ENCODE measurements around the gene C5. TPM values are rescaled to one million over a fixed set of nuclear protein-coding genes. Genes with fewer than 3 reads are reported as not detected.
A peak's percentile ranks its signal among the peaks of the same experiment; 100 is the strongest.

The C5 gene
- total RNA-seq, 1 donor from 2014 or later, result 5.5 TPM

DNA sequence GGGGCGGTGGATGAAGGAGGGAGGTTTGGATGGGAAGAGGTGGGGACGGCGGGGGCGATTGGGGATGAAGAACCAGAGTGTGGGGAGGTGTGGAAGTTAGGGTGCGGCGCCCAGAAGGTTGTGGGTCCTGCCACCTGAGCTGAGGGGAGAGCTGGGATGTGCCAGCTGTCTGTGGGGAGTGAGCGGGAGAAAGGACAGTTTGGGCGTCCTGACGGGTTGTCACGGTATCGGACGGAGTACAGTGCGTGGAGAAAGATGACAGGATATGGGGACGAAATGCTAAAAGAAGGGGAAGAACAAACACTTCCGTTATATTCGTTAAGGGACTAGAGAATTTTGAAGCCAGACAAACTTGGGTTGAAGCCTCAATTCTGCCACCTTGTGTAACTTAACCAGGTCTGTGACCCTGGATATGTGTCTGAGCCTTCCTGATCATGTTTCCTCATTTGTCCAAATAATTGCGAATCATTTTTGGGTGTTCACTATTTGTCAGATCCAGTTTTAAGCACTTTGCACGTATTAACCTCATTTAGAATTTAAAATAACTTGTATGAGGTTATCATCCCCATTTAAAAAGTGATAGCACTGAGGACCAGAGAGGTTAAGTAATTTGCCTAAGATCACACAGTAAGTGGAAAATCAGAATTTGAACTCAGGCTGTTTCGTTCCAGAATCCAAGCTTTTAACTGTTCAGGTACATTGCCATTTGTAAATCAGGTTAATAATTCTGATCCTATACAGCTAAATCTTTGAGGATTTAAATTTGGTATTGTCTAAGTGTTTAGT lies 25.4 kb upstream of the C5 start:
- Histone ChIP-seq H3K4me1 (peaks cover 10% of the 10 kb centered on the region), H3K9ac (peak overlapping the region; percentile 36), H3F3A (ENCODE audit: low read depth) (peaks cover 34% of the 10 kb centered on the region), H2AFZ (replicated peaks) (peak overlapping the region; percentile 91), H4K20me1 (ENCODE audit: low read depth) (no peaks in the 10 kb centered on the region), H3K9me3 (ENCODE audit: low read depth) (no peaks in the 10 kb centered on the region), H3K27me3 (peaks cover 43% of the 10 kb centered on the region), H3K4me3 (peak overlapping the region; percentile 68), H3K79me2 (ENCODE audit: low read depth) (peaks cover 6% of the 10 kb centered on the region), H3K27ac (peak overlapping the region; percentile 60), H3K4me2 (peak overlapping the region; percentile 81), H3K36me3 (no peaks in the 10 kb centered on the region)
- no peak for TF ChIP-seq EZH2phosphoT487 (IDR thresholded peaks at IDR 0.05)
- TF ChIP-seq, protein P1, sequence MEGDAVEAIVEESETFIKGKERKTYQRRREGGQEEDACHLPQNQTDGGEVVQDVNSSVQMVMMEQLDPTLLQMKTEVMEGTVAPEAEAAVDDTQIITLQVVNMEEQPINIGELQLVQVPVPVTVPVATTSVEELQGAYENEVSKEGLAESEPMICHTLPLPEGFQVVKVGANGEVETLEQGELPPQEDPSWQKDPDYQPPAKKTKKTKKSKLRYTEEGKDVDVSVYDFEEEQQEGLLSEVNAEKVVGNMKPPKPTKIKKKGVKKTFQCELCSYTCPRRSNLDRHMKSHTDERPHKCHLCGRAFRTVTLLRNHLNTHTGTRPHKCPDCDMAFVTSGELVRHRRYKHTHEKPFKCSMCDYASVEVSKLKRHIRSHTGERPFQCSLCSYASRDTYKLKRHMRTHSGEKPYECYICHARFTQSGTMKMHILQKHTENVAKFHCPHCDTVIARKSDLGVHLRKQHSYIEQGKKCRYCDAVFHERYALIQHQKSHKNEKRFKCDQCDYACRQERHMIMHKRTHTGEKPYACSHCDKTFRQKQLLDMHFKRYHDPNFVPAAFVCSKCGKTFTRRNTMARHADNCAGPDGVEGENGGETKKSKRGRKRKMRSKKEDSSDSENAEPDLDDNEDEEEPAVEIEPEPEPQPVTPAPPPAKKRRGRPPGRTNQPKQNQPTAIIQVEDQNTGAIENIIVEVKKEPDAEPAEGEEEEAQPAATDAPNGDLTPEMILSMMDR (IDR thresholded peaks at IDR 0.05), result peak; percentile 13
- no peak for TF ChIP-seq EZH2 (IDR thresholded peaks at IDR 0.05)
- Mint-ChIP-seq H3K27me3 (ENCODE audit: insufficient read depth, low read depth) (peaks cover 4% of the 10 kb centered on the region), H3K9me3 (peaks cover 6% of the 10 kb centered on the region), H3K4me1 (peaks cover 10% of the 10 kb centered on the region), H3K4me3 (peak overlapping the region; percentile 94), H3K27ac (peak overlapping the region; percentile 96), H3K36me3 (peaks cover 4% of the 10 kb centered on the region)
- DNase-seq (ENCODE audit: low spot score), result peak; percentile 28

DNA sequence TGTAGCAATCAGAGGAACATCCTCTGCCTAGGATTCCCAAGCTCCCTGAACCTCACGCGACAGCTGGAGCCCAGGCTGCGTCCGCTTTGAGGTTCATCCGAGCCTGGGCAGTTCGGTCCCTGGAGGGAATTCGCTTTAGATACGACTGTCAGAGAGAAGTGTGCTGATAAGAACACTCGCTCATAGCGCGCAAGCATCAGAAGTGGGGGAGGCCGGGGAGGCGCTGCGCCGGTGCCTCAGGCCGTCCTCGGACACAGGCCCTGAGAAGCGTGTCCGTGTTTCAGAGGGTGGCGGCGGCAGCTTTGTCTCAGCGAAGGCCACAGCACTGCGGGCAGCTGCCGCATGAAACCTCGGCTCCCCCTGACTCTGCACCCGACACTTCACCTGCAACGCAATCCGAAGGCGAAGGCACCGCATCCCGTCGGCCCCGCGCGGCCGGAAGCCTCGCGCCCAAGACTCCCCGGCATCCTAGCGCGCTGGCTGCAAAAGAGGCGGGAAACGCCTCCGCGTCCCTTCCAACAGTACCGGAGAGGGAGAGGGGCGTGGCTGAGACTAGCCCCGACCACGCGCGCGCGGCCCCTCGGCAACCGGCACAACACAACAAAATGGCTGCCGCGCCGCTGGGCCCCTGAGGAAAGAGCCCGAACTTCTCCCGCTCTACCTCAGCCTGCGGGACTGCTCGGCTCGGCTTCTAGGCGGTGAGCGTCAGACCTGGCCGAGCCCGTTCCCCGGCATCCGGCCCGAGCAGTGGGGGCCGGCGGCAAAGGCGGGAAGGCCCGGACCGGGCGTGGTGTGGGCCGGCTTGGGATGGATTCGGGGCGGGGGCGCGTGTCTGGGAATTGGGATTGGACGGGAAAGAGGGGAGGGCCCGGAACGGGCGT lies 24.5 kb upstream of the C5 start, which contains the start of gene CNTRL:
Gene CNTRL, plus strand, starts transcription at position 586 of the 881 bp plus-strand sequence. CDS start 13,372 bp downstream, outside the sequence.
- H3K4me3 ChIP-seq, result peak within 1 kb of the TSS; percentile 68
- H3K27ac ChIP-seq, result peak within 1 kb of the TSS; percentile 60
- H3K9ac ChIP-seq, result peak within 1 kb of the TSS; percentile 36
- H3F3A ChIP-seq (ENCODE audit: low read depth), result peaks cover 34% of the 10 kb centered on the region
- H3K36me3 Mint-ChIP-seq, result peaks cover 4% of the 10 kb centered on the region
- TF ChIP-seq EZH2 (IDR thresholded peaks at IDR 0.05) (peak; percentile 52), EZH2phosphoT487 (IDR thresholded peaks at IDR 0.05) (no peak)
- no peaks in the 10 kb centered on the region for H3K36me3 ChIP-seq
- H3K9me3 Mint-ChIP-seq, result peaks cover 6% of the 10 kb centered on the region
- H4K20me1 ChIP-seq (ENCODE audit: low read depth), result no peaks in the 10 kb centered on the region
- H3K9me3 ChIP-seq (ENCODE audit: low read depth), result no peaks in the 10 kb centered on the region
- H3K4me1 Mint-ChIP-seq, result peaks cover 10% of the 10 kb centered on the region
- H3K4me1 ChIP-seq, result peaks cover 10% of the 10 kb centered on the region
- DNase-seq (ENCODE audit: low spot score), result peak; percentile 96
- peak within 1 kb of the TSS; percentile 96 for H3K27ac Mint-ChIP-seq
- peaks cover 6% of the 10 kb centered on the region for H3K79me2 ChIP-seq (ENCODE audit: low read depth)
- H3K27me3 Mint-ChIP-seq (ENCODE audit: insufficient read depth, low read depth), result peaks cover 4% of the 10 kb centered on the region
- peak within 1 kb of the TSS; percentile 91 for H2AFZ ChIP-seq (replicated peaks)
- peak within 1 kb of the TSS; percentile 81 for H3K4me2 ChIP-seq
- peak within 1 kb of the TSS; percentile 94 for H3K4me3 Mint-ChIP-seq
- H3K27me3 ChIP-seq, result peaks cover 49% of the 10 kb centered on the region

DNA sequence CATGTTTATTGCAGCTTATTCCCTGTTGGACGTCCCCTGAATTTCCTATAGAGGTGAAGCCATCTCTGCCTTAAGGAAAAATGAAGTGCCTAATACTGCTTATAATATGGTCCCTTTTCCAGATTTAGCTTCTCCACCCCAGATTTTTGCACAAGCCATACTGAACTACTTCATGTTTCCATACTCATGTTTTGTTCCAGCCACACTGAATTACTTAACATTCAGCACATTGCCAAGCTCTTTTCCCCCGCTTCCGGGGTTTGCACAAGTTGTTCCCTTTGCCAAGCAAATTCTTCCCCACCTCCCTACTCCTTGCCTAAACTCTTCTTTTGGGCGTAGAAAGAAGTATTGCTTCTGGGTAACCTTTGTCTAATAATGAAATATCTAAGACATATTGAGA lies 23.0 kb upstream of the C5 start:
- H3K27me3 Mint-ChIP-seq (ENCODE audit: insufficient read depth, low read depth), result peaks cover 4% of the 10 kb centered on the region
- H3K79me2 ChIP-seq (ENCODE audit: low read depth), result peaks cover 6% of the 10 kb centered on the region
- no peak overlapping the region for H3K27ac Mint-ChIP-seq
- H3K4me3 Mint-ChIP-seq, result peak overlapping the region; percentile 48
- H3K4me3 ChIP-seq, result no peak overlapping the region
- peaks cover 64% of the 10 kb centered on the region for H3K27me3 ChIP-seq
- peaks cover 10% of the 10 kb centered on the region for H3K4me1 ChIP-seq
- no peaks in the 10 kb centered on the region for H3K36me3 ChIP-seq
- no peak overlapping the region for H3K9ac ChIP-seq
- no peak overlapping the region for H2AFZ ChIP-seq (replicated peaks)
- no peak for DNase-seq (ENCODE audit: low spot score)
- H3K36me3 Mint-ChIP-seq, result peaks cover 15% of the 10 kb centered on the region
- no peaks in the 10 kb centered on the region for H4K20me1 ChIP-seq (ENCODE audit: low read depth)
- H3K4me1 Mint-ChIP-seq, result peaks cover 10% of the 10 kb centered on the region
- no peaks in the 10 kb centered on the region for H3K9me3 ChIP-seq (ENCODE audit: low read depth)
- no peak overlapping the region for H3K4me2 ChIP-seq
- H3K9me3 Mint-ChIP-seq, result peaks cover 18% of the 10 kb centered on the region
- no peak overlapping the region for H3K27ac ChIP-seq
- TF ChIP-seq, protein P1 (IDR thresholded peaks at IDR 0.05), result no peak
- no peak for TF ChIP-seq EZH2phosphoT487 (IDR thresholded peaks at IDR 0.05)
- no peak for TF ChIP-seq EZH2 (IDR thresholded peaks at IDR 0.05)
- H3F3A ChIP-seq (ENCODE audit: low read depth), result peaks cover 34% of the 10 kb centered on the region
